HG02852 (cell line): ENCODE results near the gene AKAP13.
"Not testable (repeated sequence)": the region's sequence is repeated elsewhere in the genome, so short reads cannot be mapped to it uniquely, and the experiment has no call there.

Source experiments
- ATAC-seq: cut with Tn5 transposase; IDR thresholded peaks from one replicate; pipeline ENCODE4 v1.9.1; 2021; ENCODE audit warnings: mild to moderate bottlenecking, moderate library complexity; ENCODE audit not compliant: unreplicated experiment

AKAP13 gene

GRCh38 chr15:85636351-85636750, 255.9 kb downstream of the AKAP13 start:
- ATAC-seq = no peak

GRCh38 chr15:85639752-85640381, 259.5 kb downstream of the AKAP13 start:
- ATAC-seq = peak; percentile 79

GRCh38 chr15:85642065-85642692, 261.8 kb downstream of the AKAP13 start:
- ATAC-seq = no peak

GRCh38 chr15:85642693-85643066, 262.3 kb downstream of the AKAP13 start:
- no peak for ATAC-seq

GRCh38 chr15:85646538-85647091, 266.2 kb downstream of the AKAP13 start:
- ATAC-seq = peak; percentile 79

DNA sequence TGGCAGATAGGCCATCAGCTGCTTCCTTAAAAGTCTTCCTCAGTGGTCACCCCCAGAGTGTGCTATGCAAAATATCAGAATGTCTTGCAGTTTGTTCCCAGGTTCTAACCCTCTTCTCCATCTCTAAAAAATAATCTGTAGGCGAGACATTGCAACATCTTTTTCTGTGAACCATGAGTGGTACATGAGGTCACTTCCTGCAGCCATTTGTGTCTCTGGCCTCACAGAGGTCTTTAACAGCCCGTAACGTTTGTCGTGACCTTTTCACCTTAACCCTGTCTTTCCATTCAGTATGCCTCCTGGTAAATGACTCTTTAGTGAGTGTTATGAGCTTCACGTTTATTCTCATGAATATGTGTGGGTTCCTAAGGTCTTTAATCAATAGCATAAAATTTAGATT, 269.0 kb downstream of the AKAP13 start:
- no peak for ATAC-seq

DNA sequence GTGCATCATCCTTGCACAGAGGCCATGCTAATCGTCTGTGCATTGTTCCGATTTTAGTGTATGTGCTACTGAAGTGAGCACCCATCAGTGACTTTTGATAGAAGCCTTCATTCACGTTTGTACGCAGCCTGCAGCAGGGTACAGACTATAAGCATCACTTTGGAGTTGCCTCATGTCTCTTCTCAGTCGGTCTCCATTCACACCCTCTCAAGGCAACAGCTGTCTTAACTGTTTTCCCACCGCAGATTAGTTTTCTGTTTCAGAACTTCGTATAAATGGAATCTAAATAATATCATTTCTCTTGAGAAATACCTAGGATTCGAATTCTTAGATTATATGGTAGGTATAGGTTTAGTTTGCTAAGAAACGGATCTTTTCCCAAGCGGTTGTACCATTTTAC, 271.1 kb downstream of the AKAP13 start:
- no peak for ATAC-seq

- no peak for ATAC-seq
These were observed 272.1 kb downstream of the AKAP13 start for GRCh38 chr15:85652457-85652856.

- no peak for ATAC-seq
These were observed 276.7 kb downstream of the AKAP13 start for GRCh38 chr15:85657132-85657531.

DNA sequence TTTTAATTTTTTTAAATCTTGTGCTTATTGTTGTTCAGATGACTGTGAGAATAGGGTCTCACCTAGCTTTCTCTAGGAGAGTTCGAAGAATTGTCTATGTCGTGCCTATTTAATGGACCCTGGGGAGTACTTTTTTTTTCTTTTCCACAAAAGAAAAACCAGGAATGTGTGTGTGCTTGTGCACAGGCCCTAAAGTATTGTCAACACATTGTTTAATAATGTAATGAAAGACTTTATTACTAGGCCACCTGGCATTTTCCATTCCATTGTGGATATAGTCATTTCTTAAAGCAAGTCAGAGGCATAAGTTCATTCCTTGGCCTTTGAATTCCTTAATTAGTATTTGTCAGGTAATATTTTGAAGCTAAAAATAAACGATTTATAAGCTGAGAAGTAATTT, 278.4 kb downstream of the AKAP13 start:
- ATAC-seq = no peak

- no peak for ATAC-seq
These were observed 281.5 kb downstream of the AKAP13 start for GRCh38 chr15:85661859-85662258.

- not testable (repeated sequence) for ATAC-seq
These were observed 285.3 kb downstream of the AKAP13 start for GRCh38 chr15:85665677-85666076.

DNA sequence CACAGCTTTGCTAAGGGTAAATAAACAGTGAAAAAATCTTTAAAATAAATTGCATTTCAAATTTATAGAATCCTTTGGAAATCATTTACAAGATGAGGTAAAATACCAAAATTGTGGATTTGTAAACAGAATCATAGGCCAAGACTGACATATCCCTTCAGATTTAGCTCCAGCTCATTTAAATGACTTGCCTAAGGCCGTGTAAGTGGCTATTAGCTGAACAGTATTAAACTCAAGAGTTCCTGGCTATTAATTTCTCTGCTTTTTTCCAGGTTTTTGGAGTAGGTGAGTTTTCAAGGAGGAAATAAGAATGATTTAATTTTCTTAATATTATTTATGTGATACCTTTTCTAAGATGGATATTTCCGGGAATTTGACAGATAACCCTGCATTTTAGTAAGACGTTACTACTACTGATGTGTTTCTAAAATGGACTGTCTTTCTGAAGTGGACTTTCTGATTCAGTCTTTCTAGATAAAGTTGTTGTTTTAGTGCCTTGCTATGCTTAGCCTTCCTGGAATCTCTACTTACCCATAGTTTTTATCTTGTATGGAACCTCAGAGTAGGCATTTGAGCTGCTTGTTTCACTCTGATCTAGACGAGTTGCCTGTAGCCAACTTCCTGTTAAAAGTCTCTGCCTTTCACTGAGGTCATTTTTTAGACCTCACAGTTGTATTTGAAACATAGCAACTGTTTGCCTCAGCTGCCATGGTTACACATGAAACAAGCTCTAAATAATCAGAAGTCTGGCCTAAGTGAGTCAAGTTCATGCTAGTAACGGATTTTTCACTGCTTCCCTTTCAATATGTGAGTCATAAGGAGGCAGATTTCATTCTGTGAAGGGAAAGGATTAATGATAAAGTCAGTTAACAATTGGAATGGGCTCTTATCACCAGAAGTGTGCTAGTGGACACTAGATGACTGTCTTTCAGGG, 287.4 kb downstream of the AKAP13 start:
- ATAC-seq = peak; percentile 95

DNA sequence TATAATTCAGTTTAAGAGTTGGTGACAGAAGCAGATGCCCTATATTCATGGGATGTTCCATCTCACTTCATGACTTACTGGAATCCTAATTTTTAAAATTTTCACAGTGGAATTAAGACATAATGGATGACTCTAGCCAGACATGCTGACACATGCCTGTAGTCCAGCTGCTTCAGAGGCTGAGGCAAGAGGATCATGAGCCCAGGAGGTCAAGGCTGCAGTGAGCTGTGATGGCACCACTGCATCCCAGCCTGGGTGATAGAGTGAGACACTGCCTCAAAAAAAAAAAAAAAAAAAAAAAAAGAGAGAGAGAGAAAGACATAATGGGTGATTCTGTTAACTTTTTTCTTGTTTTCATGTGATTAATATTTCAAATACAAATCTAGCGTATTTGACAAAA, 290.8 kb downstream of the AKAP13 start:
- no peak for ATAC-seq

DNA sequence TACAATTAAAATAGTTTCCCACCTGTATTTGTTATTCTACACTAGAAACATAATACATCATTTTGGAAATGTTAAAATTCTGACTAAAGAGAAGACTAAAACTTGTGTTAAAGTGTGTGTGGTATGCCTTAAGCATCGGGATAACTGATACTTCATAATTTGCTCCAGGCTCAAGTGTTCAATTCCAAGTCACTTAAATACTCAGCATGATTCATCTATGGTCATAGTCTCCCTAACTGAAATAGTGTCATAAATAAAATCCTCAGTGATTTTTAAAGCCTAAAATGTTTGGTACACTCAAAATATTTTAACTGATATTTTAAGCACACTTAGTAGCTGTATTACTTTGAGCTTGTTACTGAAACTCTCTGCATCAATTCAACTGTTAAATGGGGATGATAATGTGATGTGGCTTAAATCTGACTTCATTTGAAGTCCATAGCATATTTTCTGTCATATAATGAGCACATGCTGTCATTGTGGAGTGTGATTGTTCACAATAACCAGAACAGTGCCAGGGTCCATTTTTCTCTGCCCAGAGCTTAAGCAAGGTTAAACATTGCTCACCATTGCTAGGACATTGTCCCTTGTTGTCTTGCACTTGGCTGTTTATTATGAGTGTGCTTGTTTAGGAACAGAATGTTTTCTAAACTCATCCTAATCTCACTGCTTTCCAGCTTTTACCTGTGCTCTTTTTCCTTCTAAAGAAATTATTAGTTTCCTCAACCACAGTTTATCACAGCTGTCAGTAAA, 292.1 kb downstream of the AKAP13 start:
- ATAC-seq = no peak

- no peak for ATAC-seq
These were observed 292.9 kb downstream of the AKAP13 start for GRCh38 chr15:85673326-85673725.

DNA sequence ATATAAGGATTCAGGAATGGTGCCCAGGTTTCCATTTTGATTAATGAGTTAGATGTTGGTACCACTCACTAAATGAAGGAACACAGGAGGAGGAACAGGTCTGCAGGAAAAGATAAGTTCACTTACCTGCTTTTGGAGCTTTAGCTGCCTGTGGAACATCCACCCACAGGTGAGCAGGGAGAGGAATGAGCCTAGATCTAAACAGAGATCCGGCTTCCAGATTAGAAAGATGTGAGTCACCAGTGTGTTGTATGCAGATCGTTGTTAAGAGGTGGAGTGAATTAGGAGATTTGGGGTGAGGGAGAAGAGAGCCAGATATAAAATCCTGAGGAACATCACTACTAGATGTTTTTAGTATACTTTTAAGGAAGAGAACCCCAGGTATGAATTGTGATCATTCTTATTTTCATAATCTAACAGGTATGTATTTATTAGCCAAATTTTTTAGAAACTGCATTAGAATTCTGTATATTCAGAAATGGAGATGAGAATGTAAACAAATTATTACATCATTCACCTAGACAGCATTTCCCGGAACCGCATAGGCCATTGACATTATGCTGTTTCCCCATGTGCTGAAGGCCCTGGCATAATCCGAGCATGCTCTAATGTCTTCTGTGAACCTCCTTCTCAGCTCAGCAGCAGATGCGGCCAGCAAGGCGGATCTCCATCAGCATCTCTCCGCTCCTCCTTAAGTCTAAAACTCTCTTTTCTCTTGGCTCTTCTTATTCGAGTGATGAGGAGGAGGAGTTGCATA, 296.1 kb downstream of the AKAP13 start:
- no peak for ATAC-seq

- ATAC-seq = no peak
These were observed 298.8 kb downstream of the AKAP13 start for GRCh38 chr15:85679231-85679630.

GRCh38 chr15:85681386-85681785, 301.0 kb downstream of the AKAP13 start:
- ATAC-seq = no peak

- no peak for ATAC-seq
These were observed 303.8 kb downstream of the AKAP13 start for GRCh38 chr15:85684174-85684710.
